Subcutaneous adipose tissue (tissue), 4 donors: ENCODE data around the gene IL3. TPM values are rescaled to one million over a fixed set of nuclear protein-coding genes. Genes with fewer than 3 reads are reported as not detected.

Experiments
- total RNA-seq, 4 donors: library from RNA; depleted of rRNA; stranded (reverse); fragments of >200 nt; gene quantifications; one replicate each; pipeline ENCODE4 v1.1.0, GENCODE V29; 2016
- TF ChIP-seq, protein P1 (sequence below): fragments of 450-650 bp; IDR thresholded peaks from one replicate; pipeline ENCODE4 v1.5.1; 2016; ENCODE audit warnings: low read depth, mild to moderate bottlenecking, control low read depth, antibody characterized with exemption, moderate library complexity

Gene IL3
- total RNA-seq, 4 donors from 2014 or later: not detected

DNA sequence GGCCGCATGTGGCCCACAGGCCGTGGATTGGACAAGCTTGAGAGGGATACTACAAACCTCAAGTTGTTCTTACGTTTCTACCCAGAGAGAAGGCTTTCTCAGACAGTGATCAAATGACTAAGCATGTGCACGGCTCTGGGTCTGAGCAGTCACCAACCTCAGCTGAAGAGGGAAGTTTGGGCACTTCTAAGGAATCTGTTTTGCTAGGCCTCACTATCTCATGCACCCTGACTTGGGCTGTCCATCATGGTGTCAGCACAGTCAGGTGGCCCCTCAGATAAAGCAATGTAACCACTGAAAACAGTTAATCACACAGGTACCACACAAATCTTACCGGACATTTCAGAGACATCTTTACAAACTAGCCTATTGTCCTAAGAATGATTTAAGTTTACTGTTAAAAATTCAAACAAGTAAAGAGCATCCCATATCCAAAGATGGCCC, 37.7 kb downstream of the IL3 start:
- TF ChIP-seq, protein P1, sequence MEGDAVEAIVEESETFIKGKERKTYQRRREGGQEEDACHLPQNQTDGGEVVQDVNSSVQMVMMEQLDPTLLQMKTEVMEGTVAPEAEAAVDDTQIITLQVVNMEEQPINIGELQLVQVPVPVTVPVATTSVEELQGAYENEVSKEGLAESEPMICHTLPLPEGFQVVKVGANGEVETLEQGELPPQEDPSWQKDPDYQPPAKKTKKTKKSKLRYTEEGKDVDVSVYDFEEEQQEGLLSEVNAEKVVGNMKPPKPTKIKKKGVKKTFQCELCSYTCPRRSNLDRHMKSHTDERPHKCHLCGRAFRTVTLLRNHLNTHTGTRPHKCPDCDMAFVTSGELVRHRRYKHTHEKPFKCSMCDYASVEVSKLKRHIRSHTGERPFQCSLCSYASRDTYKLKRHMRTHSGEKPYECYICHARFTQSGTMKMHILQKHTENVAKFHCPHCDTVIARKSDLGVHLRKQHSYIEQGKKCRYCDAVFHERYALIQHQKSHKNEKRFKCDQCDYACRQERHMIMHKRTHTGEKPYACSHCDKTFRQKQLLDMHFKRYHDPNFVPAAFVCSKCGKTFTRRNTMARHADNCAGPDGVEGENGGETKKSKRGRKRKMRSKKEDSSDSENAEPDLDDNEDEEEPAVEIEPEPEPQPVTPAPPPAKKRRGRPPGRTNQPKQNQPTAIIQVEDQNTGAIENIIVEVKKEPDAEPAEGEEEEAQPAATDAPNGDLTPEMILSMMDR: no peak

- TF ChIP-seq, protein P1: no peak
Observed at GRCh38 chr5:132098621-132099020, 38.2 kb downstream of the IL3 start.

- TF ChIP-seq, protein P1: no peak
Observed at GRCh38 chr5:132099076-132099748, 38.8 kb downstream of the IL3 start.

- TF ChIP-seq, protein P1: no peak
Observed at GRCh38 chr5:132099905-132100304, 39.5 kb downstream of the IL3 start.

DNA sequence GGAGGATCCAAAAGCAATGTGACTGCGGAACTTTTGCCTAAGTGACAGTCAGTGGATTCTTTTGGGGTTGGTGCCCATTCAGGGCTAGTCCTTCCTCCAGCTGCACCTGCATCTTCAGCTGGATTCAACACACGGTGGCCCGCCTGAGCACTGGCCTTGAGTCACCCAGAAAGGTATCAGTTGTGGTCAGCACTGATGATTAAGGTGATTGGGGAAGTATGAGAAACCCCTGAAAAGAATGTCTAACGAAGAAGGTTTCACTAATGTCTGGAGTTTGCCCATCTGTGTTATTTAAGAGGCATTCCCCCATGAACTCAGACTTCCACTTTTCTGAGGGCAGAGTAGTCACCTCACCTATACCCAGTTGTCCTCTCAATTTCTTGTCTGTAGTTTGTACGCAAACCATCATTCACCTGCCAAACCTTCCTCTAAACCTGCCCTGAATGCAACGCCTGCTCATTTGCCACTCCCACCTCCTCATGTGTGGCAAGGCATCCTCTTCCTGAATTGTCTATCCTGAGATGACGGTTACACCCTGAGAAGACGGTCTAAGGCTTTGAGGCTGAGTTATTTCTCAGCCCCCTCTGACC, 40.3 kb downstream of the IL3 start:
- TF ChIP-seq, protein P1: no peak

- TF ChIP-seq, protein P1: no peak
Observed at GRCh38 chr5:132101385-132101880, 41.0 kb downstream of the IL3 start.

DNA sequence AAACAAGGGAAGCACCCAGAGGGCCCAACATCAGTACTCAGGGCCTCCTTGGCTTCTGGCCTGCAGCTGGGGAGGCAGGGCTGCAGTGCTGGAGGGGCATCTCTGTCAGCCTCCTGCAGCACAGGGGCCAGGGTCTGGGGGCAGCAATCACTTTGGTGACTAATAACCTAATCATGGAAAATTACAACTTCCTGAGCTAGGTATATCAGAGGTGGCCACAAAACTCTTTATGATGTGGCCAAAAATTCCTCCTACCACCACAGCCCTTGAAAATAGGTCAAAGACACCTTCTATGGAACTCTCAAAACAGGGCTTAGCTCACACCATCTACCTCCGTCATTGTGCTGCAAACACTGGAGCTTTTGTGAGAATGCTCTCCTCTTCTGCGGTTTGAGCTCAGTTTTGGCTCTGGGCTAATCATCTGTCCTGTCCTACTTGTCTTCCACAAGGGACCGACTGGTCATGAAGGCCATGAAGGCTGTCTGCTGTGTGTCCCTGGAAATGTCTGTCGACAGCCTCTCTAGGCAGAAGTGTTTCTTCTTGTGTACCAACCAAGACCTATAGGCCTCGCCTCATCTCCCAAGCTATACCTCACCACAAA, 41.7 kb downstream of the IL3 start:
- TF ChIP-seq, protein P1: no peak
